HFFc6 (cell line): ENCODE data around the gene RAPGEF4. TPM values are rescaled to one million over a fixed set of nuclear protein-coding genes. Genes with fewer than 3 reads are reported as not detected.

Experiments used
- DNase-seq: peaks from one replicate; pipeline ENCODE4 v3.0.0-alpha.2; 2018
- H3K27ac Mint-ChIP-seq: 2 replicates; pipeline ENCODE4 v1.8.0; 2020; ENCODE audit warnings: mild to moderate bottlenecking, mixed read lengths
- H3K27me3 Mint-ChIP-seq: 2 replicates; pipeline ENCODE4 v1.8.0; 2021; ENCODE audit warnings: mild to moderate bottlenecking, moderate library complexity, mixed read lengths; ENCODE audit not compliant: insufficient read depth
- H3K36me3 Mint-ChIP-seq: 2 replicates; pipeline ENCODE4 v1.8.0; 2021; ENCODE audit warnings: low read depth, mixed read lengths
- H3K4me1 Mint-ChIP-seq: 2 replicates; pipeline ENCODE4 v1.8.0; 2020; ENCODE audit warnings: low read depth, mixed read lengths
- H3K4me3 Mint-ChIP-seq: 2 replicates; pipeline ENCODE4 v1.8.0; 2020; ENCODE audit warnings: mild to moderate bottlenecking, moderate library complexity, mixed read lengths
- H3K9me3 Mint-ChIP-seq: 2 replicates; pipeline ENCODE4 v1.8.0; 2020; ENCODE audit warnings: mild to moderate bottlenecking, mixed read lengths
- total RNA-seq, 6 experiments: library from RNA; stranded (reverse); fragmentation: NEBNext Ultra II Directional; extraction: Animal tissue kit (Norgen Biotek cat#: 25700); gene quantifications; 2 replicates in 1 of 6; 3 replicates in 5 of 6; pipeline ENCODE4 v1.2.3, GENCODE V29; 2021
- TF ChIP-seq, protein P1 (sequence below): fragments of 200-600 bp; sonication (generic); IDR thresholded peaks from 2 replicates; pipeline ENCODE4 v1.5.0; 2021; ENCODE audit warnings: antibody characterized with exemption, mild to moderate bottlenecking

RAPGEF4 gene
- total RNA-seq, 6 experiments from 2014 or later: 0.14 to 0.37 (median 0.18) TPM

DNA sequence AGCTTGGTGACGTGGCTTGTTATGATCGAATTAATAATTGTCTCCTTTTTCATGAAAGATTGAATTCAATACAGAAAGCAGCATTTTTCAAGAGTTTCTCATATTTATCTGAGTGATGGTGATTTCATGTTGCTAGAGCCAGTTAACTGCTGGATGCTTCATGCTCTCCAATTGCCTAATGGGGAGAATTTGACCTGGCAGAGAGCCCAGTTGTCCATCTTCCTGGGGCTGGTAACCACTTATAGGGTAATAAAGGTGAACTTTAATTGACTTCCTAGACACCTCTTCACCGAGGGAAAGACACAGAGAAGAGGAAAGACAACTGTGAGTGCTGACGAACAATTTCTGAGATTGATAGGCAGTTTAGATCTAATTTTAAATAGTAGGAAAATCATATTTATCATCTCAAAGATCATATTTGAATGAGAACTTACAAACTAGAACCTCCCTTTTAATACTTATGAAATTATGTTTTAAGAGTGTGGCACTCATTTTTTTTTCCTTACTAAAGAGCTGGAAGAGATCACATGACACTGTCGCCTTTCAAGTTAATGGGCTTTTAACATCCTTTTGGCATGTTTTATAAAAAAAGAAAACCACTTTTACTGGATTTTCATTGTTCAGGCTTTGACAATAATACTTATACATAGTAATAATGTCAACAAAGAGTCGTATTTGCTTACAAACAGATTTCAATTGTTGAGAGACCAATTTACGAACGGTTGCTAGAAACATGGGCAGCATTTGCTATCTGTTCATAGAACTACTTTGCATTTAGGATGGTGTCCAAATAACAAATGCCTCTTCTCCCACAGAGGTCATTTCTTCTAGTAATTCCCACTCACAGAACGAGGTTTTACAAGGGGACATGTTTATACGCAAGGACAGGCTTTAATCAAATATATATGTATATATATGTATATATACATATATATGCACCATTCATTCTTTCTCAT lies 153.3 kb downstream of the RAPGEF4 start:
- H3K36me3 Mint-ChIP-seq: no peaks in the 10 kb centered on the region
- H3K27me3 Mint-ChIP-seq: peaks cover 46% of the 10 kb centered on the region
- TF ChIP-seq, protein P1, sequence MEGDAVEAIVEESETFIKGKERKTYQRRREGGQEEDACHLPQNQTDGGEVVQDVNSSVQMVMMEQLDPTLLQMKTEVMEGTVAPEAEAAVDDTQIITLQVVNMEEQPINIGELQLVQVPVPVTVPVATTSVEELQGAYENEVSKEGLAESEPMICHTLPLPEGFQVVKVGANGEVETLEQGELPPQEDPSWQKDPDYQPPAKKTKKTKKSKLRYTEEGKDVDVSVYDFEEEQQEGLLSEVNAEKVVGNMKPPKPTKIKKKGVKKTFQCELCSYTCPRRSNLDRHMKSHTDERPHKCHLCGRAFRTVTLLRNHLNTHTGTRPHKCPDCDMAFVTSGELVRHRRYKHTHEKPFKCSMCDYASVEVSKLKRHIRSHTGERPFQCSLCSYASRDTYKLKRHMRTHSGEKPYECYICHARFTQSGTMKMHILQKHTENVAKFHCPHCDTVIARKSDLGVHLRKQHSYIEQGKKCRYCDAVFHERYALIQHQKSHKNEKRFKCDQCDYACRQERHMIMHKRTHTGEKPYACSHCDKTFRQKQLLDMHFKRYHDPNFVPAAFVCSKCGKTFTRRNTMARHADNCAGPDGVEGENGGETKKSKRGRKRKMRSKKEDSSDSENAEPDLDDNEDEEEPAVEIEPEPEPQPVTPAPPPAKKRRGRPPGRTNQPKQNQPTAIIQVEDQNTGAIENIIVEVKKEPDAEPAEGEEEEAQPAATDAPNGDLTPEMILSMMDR: no peak
- no peak for DNase-seq
- no peaks in the 10 kb centered on the region for H3K9me3 Mint-ChIP-seq
- H3K4me1 Mint-ChIP-seq: no peaks in the 10 kb centered on the region
- no peak overlapping the region for H3K27ac Mint-ChIP-seq
- H3K4me3 Mint-ChIP-seq: no peak overlapping the region

DNA sequence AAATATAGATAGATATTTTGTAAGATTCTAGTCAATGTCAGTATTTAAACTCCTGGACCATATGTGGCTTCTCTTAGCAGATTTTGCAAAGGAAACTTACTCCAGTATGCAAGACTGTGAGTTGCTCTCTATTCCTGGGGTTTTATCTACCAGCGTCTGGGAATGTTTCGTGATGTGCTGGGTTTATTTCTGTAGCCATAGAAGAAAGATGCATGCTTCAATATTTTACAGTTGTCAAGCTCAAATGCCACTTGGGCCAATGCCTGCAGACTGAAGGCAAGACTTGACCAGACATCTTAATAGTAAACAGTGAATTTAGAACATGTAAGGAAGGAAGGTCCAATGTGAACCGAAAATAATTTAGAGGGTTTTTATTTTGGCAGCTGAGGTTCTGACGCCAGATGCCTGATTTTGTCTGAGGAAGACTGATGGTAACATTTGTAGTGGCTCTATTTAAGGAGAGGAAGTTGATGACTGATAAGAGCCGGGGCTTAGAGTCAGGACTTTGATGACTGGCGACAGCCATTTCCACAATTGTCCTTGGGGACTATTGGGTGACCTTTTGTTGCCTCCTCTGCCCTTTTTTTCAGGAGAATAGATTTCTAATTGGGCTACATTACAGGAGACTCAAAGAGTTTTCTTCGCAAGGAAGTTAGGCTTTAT lies 154.3 kb downstream of the RAPGEF4 start:
- H3K4me3 Mint-ChIP-seq: no peak overlapping the region
- TF ChIP-seq, protein P1: no peak
- H3K27ac Mint-ChIP-seq: no peak overlapping the region
- H3K4me1 Mint-ChIP-seq: no peaks in the 10 kb centered on the region
- H3K27me3 Mint-ChIP-seq: peaks cover 50% of the 10 kb centered on the region
- no peak for DNase-seq
- no peaks in the 10 kb centered on the region for H3K36me3 Mint-ChIP-seq
- H3K9me3 Mint-ChIP-seq: no peaks in the 10 kb centered on the region

DNA sequence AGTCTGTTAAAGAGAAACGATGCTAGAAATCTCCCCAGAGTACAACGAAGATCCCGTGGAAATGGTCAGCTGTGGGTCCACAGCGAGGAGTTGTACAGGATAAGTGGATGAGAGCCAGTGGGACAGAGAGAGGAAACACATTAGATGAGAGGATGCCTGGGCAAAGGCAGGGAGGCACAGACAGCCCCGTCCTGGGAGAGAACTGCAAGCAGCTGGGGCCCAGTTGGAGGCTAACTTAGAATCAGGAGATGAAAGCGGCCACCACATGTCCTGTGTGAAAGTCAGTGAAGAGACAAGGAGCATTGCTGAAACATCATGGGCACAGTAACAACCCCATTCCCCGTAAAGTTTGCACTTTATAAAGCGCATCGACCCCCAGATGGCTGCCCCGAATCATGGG lies 157.5 kb downstream of the RAPGEF4 start:
- Mint-ChIP-seq H3K4me1 (no peaks in the 10 kb centered on the region), H3K9me3 (no peaks in the 10 kb centered on the region), H3K27me3 (peaks cover 44% of the 10 kb centered on the region), H3K4me3 (no peak overlapping the region), H3K36me3 (no peaks in the 10 kb centered on the region), H3K27ac (no peak overlapping the region)
- TF ChIP-seq, protein P1: no peak
- DNase-seq: no peak

DNA sequence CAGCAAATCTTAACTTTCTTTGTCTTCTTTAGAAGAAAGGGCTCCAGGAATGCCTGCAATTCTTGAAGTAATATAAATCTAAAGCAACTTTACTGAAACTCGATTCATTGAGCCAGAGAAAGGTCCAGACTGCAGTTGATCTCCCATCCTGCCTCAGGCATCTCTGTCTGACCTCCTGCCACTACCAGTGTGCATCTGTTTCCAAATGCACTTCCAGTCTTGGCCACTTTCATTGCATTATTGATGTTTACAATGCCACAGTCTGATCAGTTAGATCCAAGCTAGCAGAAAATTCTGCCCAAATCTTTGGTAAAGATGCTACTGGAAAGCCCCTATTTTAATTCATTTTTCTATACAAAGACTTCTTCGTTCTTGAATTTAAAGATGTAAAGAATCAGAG lies 158.0 kb downstream of the RAPGEF4 start:
- no peaks in the 10 kb centered on the region for H3K36me3 Mint-ChIP-seq
- H3K27ac Mint-ChIP-seq: no peak overlapping the region
- H3K27me3 Mint-ChIP-seq: peaks cover 50% of the 10 kb centered on the region
- H3K4me1 Mint-ChIP-seq: no peaks in the 10 kb centered on the region
- H3K9me3 Mint-ChIP-seq: no peaks in the 10 kb centered on the region
- DNase-seq: no peak
- TF ChIP-seq, protein P1: no peak
- H3K4me3 Mint-ChIP-seq: no peak overlapping the region

DNA sequence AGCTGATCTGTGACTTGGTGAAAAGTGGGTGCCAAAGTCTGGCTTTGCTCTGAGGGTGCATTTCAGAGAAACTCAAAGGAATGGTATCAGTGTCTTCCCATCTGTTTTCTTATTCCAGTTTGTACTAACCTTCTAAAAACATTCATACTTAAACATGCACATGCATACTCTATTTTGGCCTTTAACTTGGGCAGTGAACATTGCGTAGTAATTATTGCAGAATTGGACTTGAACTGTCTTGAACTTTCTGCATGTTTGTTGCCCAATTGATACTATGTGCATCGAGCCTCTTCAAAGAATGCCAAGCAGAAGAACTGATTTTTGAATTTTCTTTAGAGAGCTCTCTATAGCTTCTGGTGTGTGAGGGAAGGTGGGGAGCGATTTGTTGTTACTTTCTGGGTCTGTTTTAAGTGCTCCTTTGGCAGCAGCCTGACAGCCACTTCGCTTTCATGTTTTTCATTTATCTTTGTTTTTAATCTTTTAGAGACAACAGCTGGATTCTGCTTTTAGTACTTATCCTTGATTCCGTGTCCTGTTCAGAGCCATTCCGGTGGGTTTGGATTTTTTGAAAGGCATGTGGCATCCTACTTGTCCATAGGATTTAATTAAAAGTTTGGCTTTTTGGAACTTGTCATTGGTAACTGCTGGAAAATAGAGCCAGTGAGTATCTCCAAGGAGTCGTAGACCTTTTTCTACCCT lies 159.2 kb downstream of the RAPGEF4 start:
- no peaks in the 10 kb centered on the region for H3K9me3 Mint-ChIP-seq
- no peak overlapping the region for H3K4me3 Mint-ChIP-seq
- H3K27me3 Mint-ChIP-seq: peaks cover 52% of the 10 kb centered on the region
- TF ChIP-seq, protein P1: no peak
- H3K36me3 Mint-ChIP-seq: no peaks in the 10 kb centered on the region
- H3K4me1 Mint-ChIP-seq: no peaks in the 10 kb centered on the region
- no peak overlapping the region for H3K27ac Mint-ChIP-seq
- DNase-seq: no peak
